Ramos (cell line): ENCODE measurements around the gene FAM229B.
"Not testable (repeated sequence)": the region's sequence is repeated elsewhere in the genome, so short reads cannot be mapped to it uniquely, and the experiment has no call there.

Experiments
- in situ Hi-C: fragments of 300-500 bp; cut with MboI; formaldehyde crosslinking; loops from one replicate; pipeline ENCODE4 v1.14.3; 2022; ENCODE audit warnings: low sequenced_read_pairs; ENCODE audit not compliant: unreplicated experiment

Gene FAM229B

GRCh38 chr6:112058243-112059032 lies 29.0 kb upstream of the FAM229B start:
- in situ Hi-C loops = no loop called here

GRCh38 chr6:112061605-112062004 lies 25.8 kb upstream of the FAM229B start:
- in situ Hi-C loops = no loop called here

DNA sequence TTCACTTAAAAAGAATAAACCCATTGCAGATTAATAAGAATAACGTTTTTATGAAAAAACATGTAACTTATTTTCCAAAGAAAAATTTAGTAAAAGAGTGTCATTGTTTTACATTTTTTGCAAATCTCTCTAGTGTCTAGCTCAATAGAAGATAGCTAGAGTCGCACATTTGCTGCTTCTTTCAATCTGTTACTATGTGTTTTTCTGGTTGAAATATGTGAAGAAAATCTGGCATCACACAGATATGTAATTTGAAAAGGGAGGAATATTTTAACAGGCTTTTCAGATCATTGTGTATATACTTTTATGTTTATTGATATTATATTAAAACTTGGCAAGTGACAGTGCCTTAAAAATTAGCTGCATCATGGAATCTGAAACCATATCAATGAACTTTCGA lies 24.4 kb upstream of the FAM229B start:
- in situ Hi-C loops = no loop called here

- in situ Hi-C loops = no loop called here
These were observed 21.9 kb upstream of the FAM229B start for GRCh38 chr6:112065426-112065986.

DNA sequence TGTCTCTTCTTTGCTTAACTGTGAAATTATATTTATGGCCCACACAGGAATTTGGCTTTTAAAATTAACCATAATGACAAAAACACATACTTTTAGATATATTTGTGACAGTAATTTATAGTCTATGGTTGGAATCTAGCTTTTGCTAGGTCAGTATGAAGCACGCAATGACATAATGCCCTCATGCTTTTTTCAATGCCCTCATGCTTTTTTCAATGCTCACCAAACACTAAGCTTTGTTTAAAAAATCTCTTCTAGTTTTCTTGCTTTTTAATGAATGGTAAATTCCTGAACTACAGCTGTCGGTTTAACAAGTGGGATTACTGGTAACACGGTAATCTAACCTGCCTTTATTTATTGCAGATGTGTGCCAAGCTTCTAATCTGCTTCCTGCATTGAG lies 20.8 kb upstream of the FAM229B start:
- in situ Hi-C loops = no loop called here

DNA sequence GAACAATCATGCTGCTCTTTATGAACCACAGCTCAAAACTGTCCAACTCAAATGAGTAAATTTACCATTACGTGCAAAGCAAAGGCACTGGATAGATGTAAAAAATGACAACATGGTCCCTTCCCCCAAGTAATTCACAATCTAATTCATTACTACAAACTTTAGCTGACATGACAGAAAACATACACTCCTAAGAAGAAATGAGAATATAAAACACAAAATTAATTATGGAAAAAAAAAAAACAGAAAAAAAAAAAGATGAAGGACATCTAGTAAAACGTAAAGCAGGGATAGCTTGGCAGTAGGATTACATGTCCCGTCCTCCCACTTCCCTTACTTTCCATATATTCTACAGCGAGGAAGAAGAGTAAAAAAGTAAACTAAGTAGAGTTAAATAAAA lies 5.8 kb upstream of the FAM229B start:
- in situ Hi-C loops = no loop called here

GRCh38 chr6:112085286-112086065 lies 1.9 kb upstream of the FAM229B start:
- in situ Hi-C loops = no loop called here

DNA sequence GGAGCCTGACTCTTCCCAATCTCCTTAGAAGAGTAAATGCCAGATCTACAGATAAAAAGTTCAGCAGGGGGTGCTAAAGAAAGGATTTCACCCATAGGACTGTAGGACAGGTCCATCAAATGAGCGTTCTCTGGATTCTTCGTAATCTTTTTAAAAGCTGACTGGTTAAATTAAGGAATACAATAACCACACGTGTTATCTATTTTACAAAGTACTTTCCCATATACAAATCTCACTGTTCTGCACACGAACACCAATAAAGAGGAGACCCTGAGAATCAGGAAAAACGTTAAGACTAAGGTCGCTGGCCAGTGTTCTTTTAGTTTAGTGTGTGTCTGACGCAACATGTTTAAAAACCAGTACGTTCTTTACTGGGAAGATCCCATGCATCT lies 651 bp upstream of the FAM229B start:
- in situ Hi-C loops = no loop called here

DNA sequence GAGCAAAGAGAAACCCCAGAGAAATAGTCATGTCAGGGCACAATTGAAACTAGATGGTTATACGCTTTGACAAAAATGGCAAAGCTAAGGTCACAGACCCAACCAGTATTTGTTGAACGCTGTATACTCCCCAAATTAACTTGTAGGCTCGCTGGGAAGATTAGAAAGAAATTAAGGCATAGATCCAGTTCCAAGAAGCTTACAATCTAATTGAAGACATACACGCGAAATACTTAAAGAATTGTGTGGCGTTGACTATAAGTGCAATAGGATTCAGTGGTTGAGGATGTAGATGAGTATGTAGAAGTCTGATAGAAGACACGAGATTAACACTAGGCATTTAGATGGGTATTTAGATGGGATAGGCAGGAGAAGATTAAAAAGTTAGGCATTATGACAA lies 525 bp downstream of the FAM229B start:
- in situ Hi-C loops = no loop called here

DNA sequence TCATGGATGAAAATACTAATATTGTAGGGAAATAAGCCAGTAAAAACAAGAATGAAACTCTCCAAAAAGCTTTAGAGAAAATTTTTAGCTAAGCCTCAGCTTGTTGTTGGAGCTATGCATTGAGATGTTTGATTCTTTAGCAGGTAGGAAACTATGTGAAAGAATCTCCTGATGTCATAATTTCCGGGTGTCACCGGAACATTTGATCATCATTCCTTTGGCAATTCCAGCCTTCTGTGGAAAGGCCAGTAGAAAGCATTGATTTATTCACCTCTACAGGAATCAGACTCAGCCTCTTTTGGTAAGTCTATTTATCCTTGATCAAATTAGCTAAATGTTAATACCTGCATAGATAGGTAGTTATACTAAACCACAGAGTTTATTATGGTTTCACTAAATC lies 9.5 kb downstream of the FAM229B start:
- in situ Hi-C loops = no loop called here

DNA sequence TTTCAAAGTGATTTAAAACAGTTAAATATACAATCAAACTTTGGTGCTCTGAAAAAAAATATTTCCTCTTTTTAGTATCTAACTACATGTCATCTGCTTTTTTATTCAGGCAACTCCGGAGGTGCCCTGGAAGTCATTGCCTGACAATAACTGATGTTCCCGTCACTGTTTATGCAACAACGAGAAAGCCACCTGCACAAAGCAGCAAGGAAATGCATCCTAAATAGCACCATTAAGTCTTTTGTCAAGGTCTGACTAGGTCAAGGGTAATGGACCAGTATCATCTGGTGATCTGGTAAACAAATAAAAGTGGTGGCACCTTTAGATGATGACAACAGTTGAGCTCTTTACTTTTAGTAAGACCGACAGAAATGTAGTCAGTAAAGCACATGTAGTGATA lies 13.2 kb downstream of the FAM229B start:
- in situ Hi-C loops = no loop called here

GRCh38 chr6:112106026-112106425 lies 18.6 kb downstream of the FAM229B start:
- in situ Hi-C loops = not testable (repeated sequence)

GRCh38 chr6:112106562-112106961 lies 19.2 kb downstream of the FAM229B start:
- in situ Hi-C loops = no loop called here

GRCh38 chr6:112109262-112109661 lies 21.9 kb downstream of the FAM229B start:
- in situ Hi-C loops = no loop called here

DNA sequence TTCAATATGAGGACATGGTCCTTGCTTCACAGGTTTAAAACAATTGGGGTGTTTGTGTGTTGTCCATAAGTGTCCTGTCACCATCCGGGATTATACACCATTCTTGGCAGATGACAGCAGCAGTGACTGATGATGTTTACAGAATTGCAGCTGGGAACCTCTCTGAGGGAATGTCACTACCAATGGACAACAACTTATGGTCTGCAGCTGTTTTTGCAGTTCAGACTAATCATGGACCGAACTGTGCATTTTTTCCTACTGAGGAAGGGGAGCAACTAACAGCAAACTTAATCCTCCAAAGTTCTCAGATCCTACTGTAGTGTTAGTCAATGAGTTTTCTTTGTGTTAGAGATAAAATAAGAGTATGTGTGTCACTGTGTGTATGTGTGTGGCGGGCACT lies 26.0 kb downstream of the FAM229B start:
- in situ Hi-C loops = no loop called here

DNA sequence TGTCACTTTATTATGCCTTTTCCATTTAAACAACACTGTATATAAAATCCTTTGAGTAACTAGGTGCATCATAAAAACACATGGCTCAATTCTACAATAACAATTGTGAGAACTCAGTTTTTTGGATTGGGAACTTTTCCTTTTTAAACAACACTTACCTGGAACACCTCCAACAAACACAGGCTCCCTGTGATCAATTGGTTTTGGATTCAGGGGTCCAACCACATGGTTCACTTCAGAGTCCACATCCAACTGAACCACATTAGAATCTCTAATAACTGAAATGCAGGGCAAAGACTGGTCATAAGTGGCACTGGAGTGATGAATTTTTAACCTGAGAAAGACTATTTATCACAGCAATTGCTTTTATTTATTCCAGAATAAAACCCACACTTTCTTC lies 26.5 kb downstream of the FAM229B start:
- in situ Hi-C loops = no loop called here

- in situ Hi-C loops = no loop called here
These were observed 27.3 kb downstream of the FAM229B start for GRCh38 chr6:112114577-112115223.

DNA sequence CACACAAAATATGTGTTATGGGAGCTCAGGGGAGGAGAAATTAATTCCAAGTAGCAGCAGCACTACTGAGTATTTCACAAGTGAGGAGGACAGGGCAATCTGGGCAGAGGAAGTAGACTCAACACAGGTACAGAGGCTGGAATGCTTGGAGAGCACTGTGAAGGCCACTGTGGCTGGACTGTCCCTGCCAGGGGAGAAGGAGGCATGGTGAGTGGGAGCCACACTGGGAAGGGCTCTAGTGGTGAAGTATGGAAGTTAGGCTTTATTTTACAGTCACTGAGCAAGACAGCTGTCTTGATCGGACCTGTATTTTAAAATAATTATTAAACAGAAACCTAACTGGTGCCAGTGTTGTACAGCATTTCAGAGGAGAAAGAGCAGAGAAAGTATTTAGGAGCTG lies 28.8 kb downstream of the FAM229B start:
- in situ Hi-C loops = no loop called here

DNA sequence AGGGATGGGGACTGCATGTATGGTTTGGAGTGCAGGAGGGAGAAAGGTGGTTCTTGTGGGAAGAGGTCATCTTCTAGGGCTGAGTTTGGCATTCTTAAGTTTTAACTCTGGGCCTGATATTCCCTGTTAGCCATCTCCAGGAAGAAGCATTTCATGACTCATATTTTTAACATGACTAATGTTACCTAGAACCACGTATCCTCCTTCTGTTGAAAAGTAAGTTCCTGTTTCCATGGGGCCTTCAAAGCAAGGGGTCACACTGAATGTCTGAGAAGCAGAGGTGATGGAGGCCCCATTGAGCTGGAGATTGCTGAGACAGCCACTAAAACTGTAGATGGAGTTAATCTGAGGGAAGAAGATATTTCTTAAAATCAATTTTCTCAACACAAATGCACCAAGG lies 30.2 kb downstream of the FAM229B start:
- in situ Hi-C loops = no loop called here

DNA sequence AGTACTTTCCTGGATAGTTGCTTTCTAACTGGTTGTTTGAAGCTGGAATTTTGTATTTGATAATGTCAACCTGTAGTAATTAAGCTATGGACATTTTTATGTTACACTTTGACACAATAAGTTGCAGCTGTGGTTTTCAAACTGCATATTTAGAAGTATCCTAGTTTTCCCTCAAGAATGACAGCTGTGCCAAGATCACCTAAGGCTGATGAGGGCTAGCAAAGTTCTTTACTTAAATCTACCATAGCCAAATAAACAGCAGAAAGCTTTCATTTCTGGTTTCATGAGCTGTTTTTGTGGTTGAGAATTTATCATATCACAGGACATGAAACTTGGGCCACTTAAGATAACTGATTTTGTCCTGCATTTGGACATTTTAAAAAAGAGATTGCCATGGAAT lies 30.6 kb downstream of the FAM229B start:
- in situ Hi-C loops = no loop called here

- in situ Hi-C loops = no loop called here
These were observed 35.4 kb downstream of the FAM229B start for GRCh38 chr6:112122756-112123155.
